ENCODE measurements around the gene TMUB1.
A peak's percentile ranks its signal among the peaks of the same experiment; 100 is the strongest.

Gene TMUB1, protein sequence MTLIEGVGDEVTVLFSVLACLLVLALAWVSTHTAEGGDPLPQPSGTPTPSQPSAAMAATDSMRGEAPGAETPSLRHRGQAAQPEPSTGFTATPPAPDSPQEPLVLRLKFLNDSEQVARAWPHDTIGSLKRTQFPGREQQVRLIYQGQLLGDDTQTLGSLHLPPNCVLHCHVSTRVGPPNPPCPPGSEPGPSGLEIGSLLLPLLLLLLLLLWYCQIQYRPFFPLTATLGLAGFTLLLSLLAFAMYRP

DNA sequence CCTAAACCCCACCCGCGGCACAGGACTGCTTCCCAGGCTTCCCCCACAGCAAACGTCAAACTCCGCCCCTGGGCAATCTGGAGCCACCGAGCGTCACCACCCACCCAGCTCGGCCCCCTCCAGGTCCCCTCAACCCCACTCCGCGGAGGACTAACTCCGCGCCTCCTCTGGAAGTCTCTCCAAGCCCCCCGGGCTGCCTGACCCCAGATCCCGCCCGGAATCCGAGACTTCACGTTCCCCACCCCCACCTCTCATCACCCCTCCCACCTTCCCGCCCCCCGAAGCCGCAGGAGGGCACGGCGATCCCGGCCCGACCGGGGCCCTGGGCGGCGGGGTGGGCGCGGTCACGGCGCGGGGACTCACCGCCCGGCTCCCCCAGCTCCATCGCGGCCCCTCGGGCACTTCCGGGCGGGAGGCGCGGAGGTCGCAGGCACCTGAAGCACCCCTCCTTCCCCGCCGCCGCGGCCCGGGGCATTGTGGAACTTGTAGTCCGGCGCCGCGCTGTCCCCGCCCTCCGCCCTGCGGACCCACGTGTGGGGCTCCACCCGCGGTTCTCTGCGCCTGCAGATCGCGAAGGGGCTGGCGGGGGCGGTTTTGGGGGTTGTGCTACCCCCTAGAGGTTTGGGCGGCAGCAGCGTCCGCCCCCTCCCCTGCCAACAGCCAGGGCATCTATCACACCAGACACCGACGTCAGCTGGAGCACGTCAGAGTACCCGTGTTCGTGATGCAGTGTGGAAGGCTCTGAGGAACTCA, at the start of gene TMUB1:
TSS of gene TMUB1 (minus strand) at position 423 of the 753 bp plus-strand sequence. CDS start 930 bp downstream, outside the sequence.
- DNase-seq (ENCODE audit: low read depth in 4 of 4, low spot score in 1 of 4) = peak in 3 of 4 experiments; percentile 73 to 82 (median 79)

DNA sequence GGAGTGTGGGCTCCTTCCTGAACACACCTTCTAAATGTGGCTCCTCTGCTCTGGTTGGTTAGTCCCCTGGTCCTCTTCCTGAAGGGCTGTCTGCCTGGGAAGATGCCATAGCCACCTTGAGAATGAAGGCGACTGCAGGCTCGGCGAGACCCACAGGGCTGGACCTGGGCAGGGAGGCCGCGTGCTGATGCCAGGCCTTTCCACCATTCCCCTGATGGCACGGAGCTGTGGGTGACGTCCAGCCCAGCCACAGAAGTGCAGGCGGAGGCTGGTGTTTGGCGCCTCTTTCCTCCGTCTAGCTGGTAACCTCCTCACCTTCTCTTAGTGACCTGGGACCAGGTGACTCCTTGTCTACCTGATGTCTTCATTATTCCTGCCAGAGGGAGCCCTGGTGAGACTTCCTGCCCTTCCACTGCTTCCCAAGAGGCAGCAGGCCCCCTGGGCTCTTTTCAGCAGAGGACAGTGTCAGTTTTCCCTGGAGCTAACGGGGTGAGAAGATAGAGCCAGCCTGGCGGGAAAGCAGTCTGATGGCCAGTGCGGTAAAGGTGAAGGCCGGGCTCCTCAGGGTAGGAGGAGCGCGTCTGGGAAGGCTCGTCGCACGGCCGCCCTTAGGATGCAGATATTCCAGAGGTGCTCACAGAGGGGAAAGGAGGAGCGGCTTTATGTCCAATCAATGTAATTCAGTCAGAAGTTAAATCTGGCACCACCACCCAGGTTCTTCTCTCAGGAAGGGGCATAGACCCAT, 49.3 kb upstream of the TMUB1 start:
- no peak for DNase-seq (ENCODE audit: low read depth in 4 of 4, low spot score in 1 of 4)

DNA sequence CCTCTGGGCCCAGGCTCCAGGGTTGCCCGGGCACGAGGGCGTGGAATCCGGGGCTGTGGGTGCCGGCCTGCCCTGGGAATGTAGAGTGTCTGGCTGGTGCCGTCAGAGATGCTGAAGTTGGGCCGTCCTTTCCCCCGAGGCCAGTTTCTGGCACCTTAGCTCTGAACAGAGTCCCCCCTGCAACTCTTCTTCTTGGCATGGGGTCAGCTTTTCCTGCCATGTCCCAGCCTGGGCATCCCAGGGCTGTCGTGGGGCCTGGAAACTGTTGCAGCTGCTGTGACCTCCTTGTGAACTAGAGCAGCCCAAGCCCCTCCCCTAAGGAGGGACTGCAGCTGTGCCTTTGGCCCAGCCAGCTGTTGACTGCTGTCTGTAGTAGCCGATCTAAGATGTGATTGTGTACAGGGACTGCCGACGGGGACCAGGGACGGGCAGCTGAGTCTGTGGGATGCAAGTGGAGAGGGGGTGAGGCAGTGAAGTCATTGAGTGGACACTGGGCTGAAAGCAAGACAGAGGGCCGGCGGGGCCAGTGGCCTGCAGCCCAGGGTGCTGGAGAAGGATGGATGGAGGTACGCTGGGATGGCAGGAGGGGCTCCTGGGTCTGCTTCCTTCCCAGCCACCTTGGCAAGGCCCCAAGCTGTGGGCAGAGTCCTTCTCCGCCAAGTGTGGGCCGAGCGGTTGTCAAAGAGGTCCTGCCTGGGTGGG, 48.5 kb upstream of the TMUB1 start:
- DNase-seq (ENCODE audit: low read depth in 4 of 4, low spot score in 1 of 4) = no peak

DNA sequence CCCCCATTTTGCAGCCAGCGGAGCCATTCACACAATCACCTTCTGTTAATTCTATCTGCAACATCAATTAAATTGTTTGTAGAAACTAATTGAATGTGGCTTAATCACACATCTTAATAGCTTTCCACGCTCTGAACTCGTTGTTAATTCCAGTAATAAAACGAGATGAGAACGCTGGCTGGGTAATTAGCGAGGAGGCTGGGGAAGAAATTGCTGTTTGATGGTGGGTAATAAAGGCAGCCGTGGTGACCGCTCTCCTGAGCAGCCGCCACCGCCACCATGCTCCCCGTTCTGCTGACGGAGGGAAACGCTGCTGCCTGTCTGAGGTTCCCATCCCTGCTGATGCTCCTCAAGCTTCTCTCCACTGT, 47.9 kb upstream of the TMUB1 start:
- no peak for DNase-seq (ENCODE audit: low read depth in 4 of 4, low spot score in 1 of 4)

DNA sequence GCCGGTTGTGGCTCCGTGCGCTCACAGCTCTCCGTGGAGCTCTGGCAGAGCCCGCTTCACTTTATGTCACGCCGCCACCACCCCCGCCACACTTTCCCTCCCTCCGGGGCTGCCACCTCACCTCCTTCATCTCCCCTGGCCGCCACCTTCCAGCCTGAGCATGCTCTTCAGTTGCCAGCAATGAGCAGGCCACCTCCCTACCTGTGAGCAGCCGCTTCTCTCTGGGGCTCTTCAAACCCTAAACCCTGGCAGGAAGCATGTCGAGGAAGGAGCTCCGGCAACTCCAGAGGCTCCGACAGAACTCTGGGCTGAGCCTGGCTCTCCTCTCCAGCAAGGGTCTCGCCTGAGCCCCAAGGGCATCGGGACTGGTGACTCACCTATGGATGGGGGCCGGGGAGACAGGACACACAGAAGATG, 47.5 kb upstream of the TMUB1 start:
- DNase-seq (ENCODE audit: low read depth in 4 of 4, low spot score in 1 of 4) = no peak

DNA sequence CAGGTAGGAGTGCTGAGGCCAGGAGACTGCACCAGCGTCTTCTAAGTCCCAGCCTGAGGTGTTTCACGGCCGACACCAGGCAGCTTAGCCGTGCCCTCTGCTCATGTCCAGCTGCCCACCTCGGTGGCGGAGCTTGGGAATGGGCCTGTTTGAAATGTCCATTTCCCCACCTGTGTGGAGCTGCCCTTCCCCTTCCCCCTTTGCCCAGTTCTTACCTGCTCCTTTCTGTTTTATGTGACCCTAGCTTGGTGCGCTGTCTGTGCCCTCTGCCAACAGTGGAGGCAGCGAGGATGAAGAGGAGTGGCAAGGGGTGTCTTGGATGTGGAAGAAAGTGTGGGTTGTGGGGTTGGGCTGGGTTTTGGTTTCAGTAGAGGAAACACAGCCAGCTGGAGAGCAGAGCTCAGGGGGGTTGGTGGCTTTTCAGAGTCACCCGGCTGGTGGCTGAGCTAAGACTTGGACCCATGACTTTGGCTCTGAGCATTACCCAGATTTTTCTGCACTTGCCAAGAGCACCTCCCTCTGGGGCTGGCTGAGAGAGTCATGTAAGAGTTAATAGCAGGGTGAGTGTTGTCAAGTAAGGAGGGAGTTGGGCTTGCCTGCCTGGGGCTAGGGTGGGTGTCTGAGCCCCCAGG, 46.8 kb upstream of the TMUB1 start:
- no peak for DNase-seq (ENCODE audit: low read depth in 4 of 4, low spot score in 1 of 4)

DNA sequence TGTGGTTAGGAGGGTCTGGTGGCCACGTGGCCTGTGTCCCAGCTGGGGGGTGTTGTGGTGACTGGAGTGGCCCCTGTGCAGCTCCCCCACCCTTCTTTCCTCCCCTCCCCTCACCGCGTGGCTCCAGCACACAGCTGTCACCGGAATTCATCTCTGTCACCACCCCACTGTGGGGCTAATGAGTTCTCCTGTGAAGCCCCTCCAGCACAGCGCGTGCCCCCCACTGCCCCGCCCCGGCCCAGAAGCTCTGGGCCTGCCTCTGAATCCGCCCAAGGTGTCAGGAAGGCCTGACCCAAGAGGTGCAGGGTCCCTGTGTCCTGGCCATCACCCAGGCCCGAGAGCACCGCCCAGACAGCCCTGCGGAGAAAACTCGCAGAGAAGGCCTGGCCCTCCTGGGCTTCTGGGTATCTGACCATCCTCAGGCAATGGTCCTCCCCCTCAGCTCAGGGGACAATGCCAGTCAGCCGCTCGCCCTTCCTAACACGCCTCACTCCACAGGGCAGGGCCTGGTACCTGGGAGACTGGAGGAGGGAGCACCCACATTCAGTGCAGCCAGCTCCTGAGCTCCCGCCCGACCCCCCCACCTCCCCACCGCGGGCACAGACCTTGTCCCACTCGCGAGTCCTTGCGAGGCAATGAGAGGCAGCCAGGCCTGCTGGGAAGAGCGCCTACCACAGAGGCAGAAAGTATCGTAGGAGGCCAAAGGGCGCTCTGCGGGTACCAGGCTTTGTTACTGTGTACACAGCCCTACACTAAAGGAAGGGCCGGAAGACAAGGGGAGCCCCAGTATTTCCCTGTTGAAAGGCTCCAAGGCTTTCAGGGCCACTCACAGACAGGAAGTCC, 46.0 kb upstream of the TMUB1 start:
- no peak for DNase-seq (ENCODE audit: low read depth in 4 of 4, low spot score in 1 of 4)

DNA sequence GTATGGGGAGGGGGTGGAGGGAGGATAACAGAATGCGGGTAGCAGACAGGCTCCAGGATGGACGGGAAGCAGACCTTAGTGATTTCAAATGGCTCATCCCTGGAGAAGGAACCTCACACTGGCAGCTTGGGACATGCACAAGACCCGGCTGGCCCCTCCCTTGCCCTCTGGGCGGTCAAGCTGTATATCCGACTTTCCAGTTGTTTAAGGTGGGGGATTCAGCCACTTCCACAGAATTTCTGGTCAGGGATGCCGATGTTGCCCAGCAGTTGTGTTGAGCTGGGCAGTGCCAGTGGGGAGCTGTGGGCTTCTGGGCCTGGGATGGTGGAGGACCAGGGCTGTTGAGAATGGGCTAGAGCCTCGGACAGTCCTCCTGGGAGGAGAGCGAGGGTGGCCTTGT, 45.4 kb upstream of the TMUB1 start:
- DNase-seq (ENCODE audit: low read depth in 4 of 4, low spot score in 1 of 4) = no peak

DNA sequence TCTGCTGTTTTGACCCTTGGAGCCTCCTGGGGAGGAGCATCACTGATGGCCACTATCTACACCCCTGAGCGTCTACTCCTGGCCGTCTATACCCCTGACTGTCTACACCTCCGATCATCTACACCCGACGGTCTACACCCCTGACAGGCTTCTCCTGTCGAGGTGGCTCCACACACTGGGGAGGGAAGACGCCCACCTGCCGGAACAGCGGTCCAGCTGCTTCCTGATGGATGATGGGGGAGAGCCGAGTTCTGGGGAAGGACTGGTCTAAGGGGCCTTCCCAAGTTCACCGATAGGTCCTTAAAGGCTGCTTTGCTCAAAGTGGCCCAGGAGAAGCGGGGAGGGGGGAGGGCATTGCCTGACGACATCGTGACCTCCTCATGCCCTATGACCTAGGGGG, 44.9 kb upstream of the TMUB1 start:
- no peak for DNase-seq (ENCODE audit: low read depth in 4 of 4, low spot score in 1 of 4)

DNA sequence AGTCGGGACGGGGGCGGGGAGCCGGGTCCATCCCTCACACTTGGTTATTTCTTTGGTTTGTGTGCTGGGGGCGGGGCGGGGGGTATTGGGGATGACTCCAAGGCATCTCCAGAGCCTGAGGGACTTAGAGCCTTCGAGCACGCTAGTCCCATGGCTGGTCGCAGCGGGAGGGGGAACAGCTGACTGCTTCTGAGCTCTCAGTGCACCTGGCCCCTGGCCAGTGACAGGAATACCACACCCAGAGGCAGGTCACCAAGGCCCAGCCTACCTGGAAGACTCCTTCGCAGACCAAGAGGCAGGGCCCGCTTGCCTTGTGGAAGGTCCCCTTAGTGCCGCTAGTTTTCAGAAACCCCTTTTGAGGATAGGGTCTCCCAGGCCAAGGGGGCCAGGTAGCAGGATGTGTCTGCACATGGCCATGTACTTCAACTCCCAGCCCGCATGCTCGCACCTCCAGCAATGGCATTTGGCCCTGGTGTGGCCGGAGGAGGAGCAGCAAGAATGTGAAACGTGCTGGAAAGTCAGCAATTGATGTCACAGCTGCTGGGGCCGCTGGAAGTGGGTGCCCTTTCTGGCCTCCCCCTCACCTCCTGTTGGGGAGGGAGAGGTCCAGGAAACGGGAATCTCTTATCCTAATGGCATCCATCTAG, 43.3 kb upstream of the TMUB1 start:
- no peak for DNase-seq (ENCODE audit: low read depth in 4 of 4, low spot score in 1 of 4)

DNA sequence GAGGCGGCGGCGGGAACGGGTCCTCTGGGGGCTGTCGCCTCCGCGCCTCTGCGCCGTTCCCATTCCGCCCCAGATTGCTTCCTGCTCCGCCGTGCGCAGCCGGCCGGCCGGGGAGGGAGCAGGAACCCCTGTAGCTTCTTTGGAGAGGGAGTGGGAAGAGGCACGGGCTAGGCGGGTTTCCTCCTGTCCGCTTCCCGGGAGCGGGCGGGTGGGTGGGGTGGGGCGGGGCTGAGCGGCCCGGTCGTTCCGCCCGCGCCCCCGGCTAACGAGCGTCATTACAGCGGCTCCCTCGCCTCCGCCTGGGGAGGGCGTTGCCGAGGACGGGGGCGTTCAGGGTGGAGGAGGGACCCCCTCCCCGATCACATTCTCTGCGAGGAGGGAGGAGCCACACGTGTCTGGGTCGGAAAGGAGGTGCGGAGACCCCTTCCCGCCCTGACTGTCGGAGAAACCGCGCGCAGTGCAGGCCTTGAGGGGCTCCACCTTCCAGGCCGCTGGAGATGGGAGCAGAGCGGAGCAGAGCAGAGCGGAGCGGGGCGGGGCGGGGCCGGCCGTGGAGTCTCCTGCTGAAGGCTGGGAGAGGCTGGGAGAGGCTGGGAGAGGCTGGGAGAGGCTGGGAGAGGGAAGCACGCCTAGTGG, 42.7 kb upstream of the TMUB1 start:
- no peak for DNase-seq (ENCODE audit: low read depth in 4 of 4, low spot score in 1 of 4)

DNA sequence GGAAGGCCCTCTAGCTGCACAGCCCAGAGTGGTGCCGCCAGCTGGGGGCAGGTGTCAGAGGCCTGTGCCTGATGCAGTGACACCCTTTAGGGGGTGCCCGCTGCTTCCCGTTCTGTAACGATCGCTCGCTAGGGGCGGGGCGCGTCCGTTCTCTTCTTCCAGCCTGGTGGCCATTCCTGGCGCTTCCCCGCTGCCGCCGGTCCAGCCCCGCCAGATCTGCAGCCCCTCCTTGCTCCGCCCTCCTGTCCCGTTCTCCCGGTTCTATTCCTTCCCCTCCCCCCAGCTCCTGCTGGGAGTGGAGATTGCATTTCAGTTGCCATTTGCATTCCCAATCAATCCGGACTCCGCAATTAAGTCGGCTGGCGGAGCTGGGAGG, 42.2 kb upstream of the TMUB1 start:
- no peak for DNase-seq (ENCODE audit: low read depth in 4 of 4, low spot score in 1 of 4)

DNA sequence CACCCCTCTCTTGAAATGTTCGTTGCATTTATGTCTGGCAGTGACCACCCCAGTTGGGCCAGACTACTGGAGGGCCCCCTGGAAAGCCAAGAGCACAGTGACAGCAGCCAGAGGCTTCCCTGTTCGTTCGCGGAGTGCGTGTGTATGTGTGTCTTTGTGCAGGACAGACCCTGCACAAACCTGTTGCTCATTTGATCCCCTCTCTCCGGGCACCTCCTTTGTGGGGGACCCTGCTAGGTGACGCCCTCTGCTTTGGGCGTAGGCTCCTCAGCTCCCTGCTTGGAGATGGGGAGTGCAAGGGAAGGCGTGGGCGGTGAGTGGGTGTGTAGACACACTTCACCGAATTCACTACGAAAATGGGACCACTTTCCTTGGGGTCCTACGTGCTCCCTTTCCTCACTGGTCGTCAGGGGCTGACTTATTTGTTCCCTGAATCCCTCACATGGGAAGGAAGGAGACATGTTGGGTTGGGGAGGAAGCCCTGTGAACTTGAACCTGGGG, 41.7 kb upstream of the TMUB1 start:
- DNase-seq (ENCODE audit: low read depth in 4 of 4, low spot score in 1 of 4) = no peak

DNA sequence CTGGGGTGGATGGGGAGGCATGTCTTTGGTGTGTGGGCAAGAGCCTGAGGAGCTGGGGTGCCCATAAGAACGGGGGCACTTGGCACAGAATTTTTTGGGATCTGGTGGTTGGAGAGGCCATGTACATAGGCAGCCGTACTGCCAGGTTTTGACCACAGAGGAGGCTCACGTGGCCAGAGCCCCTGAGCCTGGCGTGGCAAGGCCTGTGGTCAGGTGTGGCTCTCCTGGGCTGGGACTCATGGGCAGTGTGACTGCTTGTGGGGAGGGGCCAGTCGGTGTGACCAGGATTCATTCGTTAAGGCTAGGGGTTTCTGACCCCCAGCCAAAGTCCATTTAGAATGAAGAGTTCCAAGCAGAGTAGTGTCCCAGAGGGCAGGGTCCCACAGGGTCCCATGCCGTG, 41.2 kb upstream of the TMUB1 start:
- DNase-seq (ENCODE audit: low read depth in 4 of 4, low spot score in 1 of 4) = no peak

DNA sequence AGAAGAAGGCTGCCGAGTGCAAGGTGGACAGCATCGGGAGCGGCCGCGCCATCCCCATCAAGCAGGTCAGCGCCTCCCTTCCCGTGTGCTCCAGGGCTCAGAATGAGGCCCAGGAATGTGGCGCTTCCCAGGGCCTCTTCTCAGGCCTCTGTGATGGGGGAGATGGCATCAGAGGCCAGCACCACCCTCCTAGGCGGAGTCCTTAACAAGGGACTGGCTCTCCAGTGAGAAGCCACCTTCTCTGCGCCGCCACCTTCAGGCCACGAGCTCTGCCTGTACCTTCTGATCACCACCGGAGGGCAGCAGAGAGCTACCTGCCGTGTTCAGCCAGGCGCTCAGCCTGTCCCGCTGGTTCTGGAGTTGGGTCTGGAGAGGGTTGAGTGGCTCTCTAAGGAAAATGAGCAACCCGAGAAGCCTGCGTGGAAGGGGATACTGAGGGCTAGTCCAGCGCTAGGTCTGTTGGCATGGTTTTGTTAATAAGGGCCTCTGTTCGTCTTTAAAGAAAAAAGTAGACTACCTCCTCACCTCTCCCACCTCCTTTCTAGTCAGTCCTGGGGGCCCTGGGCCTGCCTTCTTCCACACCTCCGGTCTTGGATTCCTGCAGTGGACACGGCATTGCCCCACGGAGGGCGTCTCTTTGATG, 40.6 kb upstream of the TMUB1 start:
- peak; percentile 70 to 88 (median 80) for DNase-seq (ENCODE audit: low read depth in 4 of 4, low spot score in 1 of 4)

DNA sequence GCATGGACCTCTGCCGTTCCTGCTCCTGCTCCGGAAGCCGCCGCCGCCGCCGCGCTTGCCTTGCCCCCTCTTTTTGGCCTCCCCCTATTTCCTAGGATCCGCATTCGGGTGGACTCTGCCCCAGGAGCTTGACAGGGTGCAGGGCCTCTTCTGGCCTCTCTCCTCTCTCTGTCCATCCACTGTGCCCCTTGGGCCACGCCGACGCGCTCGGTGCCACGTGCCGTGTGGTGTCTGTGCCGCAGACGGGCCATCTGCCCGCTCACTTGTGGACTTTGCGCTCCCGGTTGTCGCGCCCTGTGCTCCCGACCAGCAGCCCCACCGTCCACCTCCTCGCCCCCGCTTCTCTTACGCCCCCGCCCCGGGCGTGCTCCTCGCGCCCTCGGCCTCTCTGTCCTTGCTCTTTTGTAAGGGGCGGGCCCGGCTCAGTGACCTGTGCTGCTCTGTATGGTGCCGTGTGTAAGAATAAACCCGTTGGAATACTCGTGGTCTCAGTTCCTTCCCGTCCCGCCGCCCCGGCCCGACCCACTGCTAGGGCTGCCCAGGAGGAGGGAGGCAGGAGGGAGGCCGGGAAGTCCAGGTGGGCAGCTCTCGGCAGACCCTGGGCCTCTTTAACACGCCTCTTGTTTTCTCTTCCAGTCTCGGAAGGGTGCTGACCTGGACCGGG, 40.0 kb upstream of the TMUB1 start:
- DNase-seq (ENCODE audit: low read depth in 4 of 4, low spot score in 1 of 4) = no peak

DNA sequence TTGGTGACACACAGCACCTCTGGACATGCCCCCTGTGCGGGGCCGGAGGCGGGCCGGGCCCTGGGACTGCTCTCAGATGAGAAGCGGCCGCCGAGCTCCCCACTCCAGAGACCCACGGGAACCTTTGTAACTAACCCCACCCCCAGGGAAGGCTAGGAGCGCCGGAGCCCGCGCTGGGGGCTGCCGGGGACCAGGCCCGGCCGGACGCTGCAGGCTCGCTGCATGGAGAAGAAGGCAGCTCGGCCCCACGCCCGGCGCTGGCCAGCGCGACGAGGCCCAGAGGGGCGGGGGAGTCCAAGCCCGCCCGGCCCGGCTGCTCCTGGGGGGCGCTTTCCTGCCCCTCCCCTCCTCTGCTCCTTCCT, 39.5 kb upstream of the TMUB1 start:
- no peak for DNase-seq (ENCODE audit: low read depth in 4 of 4, low spot score in 1 of 4)

DNA sequence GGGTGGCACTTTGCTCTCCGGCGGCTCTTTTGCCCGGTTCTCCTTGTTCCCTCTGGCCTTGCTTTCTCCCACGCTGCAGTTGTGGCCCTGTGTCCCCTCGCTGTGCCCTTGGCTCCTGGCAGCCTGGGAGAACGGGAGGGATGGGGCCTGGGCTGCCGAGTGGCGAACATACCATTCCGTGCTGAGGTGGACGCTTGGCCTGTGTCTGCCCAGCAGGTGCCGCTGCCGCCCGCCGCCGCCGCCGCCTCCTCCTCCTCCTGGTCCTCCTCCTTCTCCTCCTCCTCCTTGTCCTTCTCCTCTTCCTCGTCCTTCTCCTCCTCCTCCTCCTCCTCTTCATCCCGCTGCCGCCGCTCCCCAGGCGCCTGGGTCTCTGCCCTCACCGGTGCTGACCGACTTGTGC, 39.0 kb upstream of the TMUB1 start:
- no peak for DNase-seq (ENCODE audit: low read depth in 4 of 4, low spot score in 1 of 4)

All from stimulated activated CD4-positive, alpha-beta T cell treated with anti-CD3 and anti-CD28 coated beads, Interleukin-1b, Interleukin-23, amount 100 ng/mL, for 24 hours (primary cell).